H9 (cell line): ENCODE results near the gene CRB3. TPM values are rescaled to one million over a fixed set of nuclear protein-coding genes. Genes with fewer than 3 reads are reported as not detected.

Experiments used
- DNase-seq: peaks from one replicate; pipeline ENCODE4 v3.0.0-alpha.2; 2017
- H2AFZ ChIP-seq: one replicate; pipeline ENCODE4 v1.6.1; 2013; ENCODE audit warnings: mild to moderate bottlenecking, low read length, control low read depth, moderate library complexity
- H2AK5ac ChIP-seq: 2 replicates; pipeline ENCODE4 v1.6.1; 2013; ENCODE audit warnings: low read length, control low read depth, mixed read lengths; ENCODE audit not compliant: insufficient read length
- H2BK120ac ChIP-seq: one replicate; pipeline ENCODE4 v1.6.1; 2013; ENCODE audit warnings: low read depth, mild to moderate bottlenecking, low read length, control low read depth, inconsistent platforms; ENCODE audit not compliant: poor library complexity, severe bottlenecking
- H2BK12ac ChIP-seq: 2 replicates; pipeline ENCODE4 v1.6.1; 2013; ENCODE audit warnings: low read length, control low read depth, mixed read lengths, low read depth; ENCODE audit not compliant: insufficient read length
- H2BK15ac ChIP-seq: 2 replicates; pipeline ENCODE4 v1.6.1; 2013; ENCODE audit warnings: low read depth, low read length, control low read depth
- H2BK20ac ChIP-seq: one replicate; pipeline ENCODE4 v1.6.1; 2013; ENCODE audit warnings: low read depth, mild to moderate bottlenecking, low read length, control low read depth, inconsistent platforms; ENCODE audit not compliant: poor library complexity, severe bottlenecking
- H2BK5ac ChIP-seq: 2 replicates; pipeline ENCODE4 v1.6.1; 2013; ENCODE audit warnings: low read length, control low read depth, mixed read lengths; ENCODE audit not compliant: insufficient read length
- H3K14ac ChIP-seq: 2 replicates; pipeline ENCODE4 v1.6.1; 2013; ENCODE audit warnings: low read length, control low read depth; ENCODE audit not compliant: insufficient read depth
- H3K18ac ChIP-seq: 2 replicates; pipeline ENCODE4 v1.6.1; 2013; ENCODE audit warnings: low read depth, mild to moderate bottlenecking, mixed read lengths, low read length, control low read depth; ENCODE audit not compliant: insufficient read length
- H3K23ac ChIP-seq: 2 replicates; pipeline ENCODE4 v1.6.1; 2013; ENCODE audit warnings: low read length, control low read depth, mixed read lengths, low read depth; ENCODE audit not compliant: insufficient read length
- H3K23me2 ChIP-seq: 2 replicates; pipeline ENCODE4 v1.6.1; 2013; ENCODE audit warnings: low read depth, mild to moderate bottlenecking, mixed read lengths, low read length, control low read depth; ENCODE audit not compliant: insufficient read length, poor library complexity, severe bottlenecking
- H3K27ac ChIP-seq: 2 replicates; pipeline ENCODE4 v1.5.1; 2013; ENCODE audit warnings: low read length, control low read depth, mixed read lengths, low read depth; ENCODE audit not compliant: insufficient read length
- H3K27me3 ChIP-seq: 2 replicates; pipeline ENCODE4 v1.6.1; 2013; ENCODE audit warnings: low read length, control low read depth, inconsistent platforms; ENCODE audit not compliant: insufficient read depth
- H3K4ac ChIP-seq: 2 replicates; pipeline ENCODE4 v1.6.1; 2013; ENCODE audit warnings: low read depth, mild to moderate bottlenecking, control low read depth, inconsistent platforms, low read length, moderate library complexity
- H3K4me1 ChIP-seq: 2 replicates; pipeline ENCODE4 v1.6.1; 2013; ENCODE audit warnings: low read length, control low read depth, inconsistent platforms; ENCODE audit not compliant: insufficient read depth
- H3K4me2 ChIP-seq: 2 replicates; pipeline ENCODE4 v1.6.1; 2013; ENCODE audit warnings: low read length, control low read depth, mixed read lengths; ENCODE audit not compliant: insufficient read length, insufficient read depth
- H3K56ac ChIP-seq: 2 replicates; pipeline ENCODE4 v1.6.1; 2013; ENCODE audit warnings: low read depth, mild to moderate bottlenecking, mixed read lengths, low read length, control low read depth; ENCODE audit not compliant: insufficient read length
- H3K79me1 ChIP-seq: 2 replicates; pipeline ENCODE4 v1.6.1; 2013; ENCODE audit warnings: low read depth, mild to moderate bottlenecking, moderate library complexity, low read length, control low read depth, inconsistent platforms; ENCODE audit not compliant: insufficient read depth, poor library complexity, severe bottlenecking
- H3K79me2 ChIP-seq: 2 replicates; pipeline ENCODE4 v1.6.1; 2013; ENCODE audit warnings: low read length, control low read depth, inconsistent platforms; ENCODE audit not compliant: insufficient read depth
- H3K9ac ChIP-seq: 2 replicates; pipeline ENCODE4 v1.6.1; 2013; ENCODE audit warnings: low read length, control low read depth, mixed read lengths; ENCODE audit not compliant: insufficient read length; ENCODE audit errors: extremely low read depth
- H3K9me3 ChIP-seq: one replicate; pipeline ENCODE4 v1.6.1; 2013; ENCODE audit warnings: low read depth, low read length, inconsistent platforms; ENCODE audit not compliant: control insufficient read depth
- H3T11ph ChIP-seq: one replicate; pipeline ENCODE4 v1.6.1; 2013; ENCODE audit warnings: mild to moderate bottlenecking, low read length, control low read depth, inconsistent platforms
- H4K20me1 ChIP-seq: one replicate; pipeline ENCODE4 v1.6.1; 2013; ENCODE audit not compliant: control insufficient read depth, insufficient read length, insufficient read depth
- H4K5ac ChIP-seq: 2 replicates; pipeline ENCODE4 v1.6.1; 2013; ENCODE audit warnings: low read depth, mild to moderate bottlenecking, mixed read lengths, low read length, control low read depth; ENCODE audit not compliant: insufficient read length
- H4K8ac ChIP-seq: replicated peaks from 2 replicates; pipeline ENCODE4 v1.6.1; 2013; ENCODE audit warnings: low read length, control low read depth, mixed read lengths, low read depth; ENCODE audit not compliant: insufficient read length
- H4K91ac ChIP-seq: 2 replicates; pipeline ENCODE4 v1.6.1; 2013; ENCODE audit warnings: low read depth, mild to moderate bottlenecking, moderate library complexity, mixed read lengths, low read length, control low read depth; ENCODE audit not compliant: insufficient read length
- H3K27ac Mint-ChIP-seq, 3 experiments: 2 replicates in 2 of 3; 3 replicates in 1 of 3; pipeline ENCODE4 v1.8.0; 2020 to 2021; ENCODE audit warnings: mixed read lengths in 3 of 3, mild to moderate bottlenecking in 1 of 3, moderate library complexity in 1 of 3
- H3K27me3 Mint-ChIP-seq: 2 replicates; pipeline ENCODE4 v1.8.0; 2021; ENCODE audit warnings: low read depth, mild to moderate bottlenecking, moderate library complexity, mixed read lengths
- H3K36me3 Mint-ChIP-seq, 3 experiments: 2 replicates in 2 of 3; 3 replicates in 1 of 3; pipeline ENCODE4 v1.8.0; 2020 to 2021; ENCODE audit warnings: low read depth in 3 of 3, mixed read lengths in 3 of 3; ENCODE audit not compliant: insufficient read depth in 1 of 3
- H3K4me1 Mint-ChIP-seq, 2 experiments: 2 replicates each; pipeline ENCODE4 v1.8.0; 2020; ENCODE audit warnings: mixed read lengths in 2 of 2
- H3K4me3 Mint-ChIP-seq, 2 experiments: 2 replicates in 1 of 2; 3 replicates in 1 of 2; pipeline ENCODE4 v1.8.0; 2020 to 2021; ENCODE audit warnings: mild to moderate bottlenecking in 2 of 2, mixed read lengths in 2 of 2, moderate library complexity in 1 of 2
- H3K9me3 Mint-ChIP-seq, 2 experiments: 2 replicates in 1 of 2; 3 replicates in 1 of 2; pipeline ENCODE4 v1.8.0; 2020; ENCODE audit warnings: mild to moderate bottlenecking in 2 of 2, mixed read lengths in 2 of 2, moderate library complexity in 1 of 2
- CTCF ChIP-seq: fragments of 200-600 bp; sonication (generic); conservative IDR thresholded peaks from 3 replicates; pipeline ENCODE4 v1.8.0; 2021; ENCODE audit warnings: antibody characterized with exemption, mild to moderate bottlenecking
- whole genome bisulfite sequencing: extraction: QIAGEN DNeasy Blood & Tissue Kit; methylation state at CpG from one replicate; pipeline ENCODE4 v1.1.7; 2013; ENCODE audit warnings: missing lambda C conversion rate, low lambda C conversion rate, mixed read lengths; ENCODE audit not compliant: insufficient read length; ENCODE audit errors: extremely low coverage; 5-methylcytosine and 5-hydroxymethylcytosine counted together
- total RNA-seq: library from RNA; stranded (reverse); gene quantifications from 2 replicates; pipeline ENCODE4 v1.2.1, GENCODE V29; 2021

Gene CRB3
- total RNA-seq, 1 experiment from 2014 or later = 32.1 TPM

- Histone ChIP-seq H4K8ac (no peak overlapping the region), H2AFZ (no peak overlapping the region), H3K9me3 (no peaks in the 10 kb centered on the region), H3K4ac (no peak overlapping the region), H3K79me2 (no peaks in the 10 kb centered on the region), H3K27me3 (no peaks in the 10 kb centered on the region; the same call in 1 of the 2 replicates), H2BK15ac (no peak overlapping the region), H3T11ph (no peak overlapping the region), H2BK20ac (no peak overlapping the region), H4K5ac (no peak overlapping the region), H3K4me2 (no peak overlapping the region), H3K4me1 (no peaks in the 10 kb centered on the region), H3K23me2 (peaks cover 13% of the 10 kb centered on the region), H4K91ac (no peak overlapping the region), H4K20me1 (no peaks in the 10 kb centered on the region), H2BK120ac (no peak overlapping the region), H3K56ac (no peak overlapping the region), H2BK12ac (no peak overlapping the region), H2BK5ac (no peak overlapping the region), H3K27ac (no peak overlapping the region), H3K18ac (no peak overlapping the region), H2AK5ac (no peak overlapping the region), H3K14ac (no peak overlapping the region), H3K9ac (no peak overlapping the region), H3K79me1 (no peaks in the 10 kb centered on the region), H3K23ac (no peak overlapping the region)
- no peak for DNase-seq
- no CpG with 5 or more reads among the region's 4 CpGs for WGBS
- no peak overlapping the region for H3K27ac Mint-ChIP-seq
- no peak overlapping the region for H3K4me3 Mint-ChIP-seq
- no peak for TF ChIP-seq CTCF
- peaks cover 17% of the 10 kb centered on the region for H3K27me3 Mint-ChIP-seq
- no peaks in the 10 kb centered on the region for H3K9me3 Mint-ChIP-seq
- H3K36me3 Mint-ChIP-seq = peaks cover 0 to 9% (median 5%) of the 10 kb centered on the region in 3 experiments; a peak in 6 of 7 replicates
- H3K4me1 Mint-ChIP-seq = peaks cover 9 to 24% of the 10 kb centered on the region in 2 experiments
These were observed 8.6 kb downstream of the CRB3 start for GRCh38 chr19:6472713-6473112.
